HG03432 (cell line): ENCODE data around the gene KIAA1217.

Experiments used
- ATAC-seq: cut with Tn5 transposase; IDR thresholded peaks from one replicate; pipeline ENCODE4 v1.9.1; 2021; ENCODE audit warnings: mild to moderate bottlenecking, moderate library complexity; ENCODE audit not compliant: unreplicated experiment

Gene KIAA1217

DNA sequence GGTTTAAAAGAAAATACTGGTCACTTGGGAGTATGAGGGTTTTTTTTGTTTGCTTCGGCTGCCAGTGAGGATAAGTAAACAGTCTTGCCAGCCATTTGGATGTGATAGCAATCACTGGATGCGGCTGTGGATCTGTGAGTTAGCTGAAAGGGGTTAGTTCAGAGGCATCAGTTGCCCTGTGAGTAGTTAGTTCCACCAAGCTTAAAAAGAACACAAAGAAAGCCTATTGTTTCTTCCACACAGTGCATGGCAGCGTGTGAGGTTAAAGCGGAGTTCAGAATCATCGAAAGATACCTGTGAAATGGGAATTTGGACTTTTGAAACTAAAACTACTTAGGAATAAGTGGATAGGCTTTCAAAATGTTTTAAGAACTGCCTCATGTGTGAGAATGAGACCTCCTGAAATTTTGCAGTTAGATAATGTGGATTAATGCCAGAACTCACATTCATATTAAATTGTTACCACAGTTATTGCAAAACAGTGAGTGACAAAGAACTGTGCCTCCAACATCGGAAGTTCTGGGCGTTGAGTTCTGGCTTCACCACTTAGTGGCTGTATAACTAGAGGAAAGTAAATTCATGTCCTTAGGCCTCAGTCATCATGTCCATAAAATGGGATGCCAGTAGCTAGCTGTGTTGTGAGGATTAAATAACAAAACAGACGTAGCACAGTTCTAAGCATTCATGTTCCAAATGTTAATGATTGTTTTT lies 31.3 kb downstream of the KIAA1217 start:
- ATAC-seq, result no peak

DNA sequence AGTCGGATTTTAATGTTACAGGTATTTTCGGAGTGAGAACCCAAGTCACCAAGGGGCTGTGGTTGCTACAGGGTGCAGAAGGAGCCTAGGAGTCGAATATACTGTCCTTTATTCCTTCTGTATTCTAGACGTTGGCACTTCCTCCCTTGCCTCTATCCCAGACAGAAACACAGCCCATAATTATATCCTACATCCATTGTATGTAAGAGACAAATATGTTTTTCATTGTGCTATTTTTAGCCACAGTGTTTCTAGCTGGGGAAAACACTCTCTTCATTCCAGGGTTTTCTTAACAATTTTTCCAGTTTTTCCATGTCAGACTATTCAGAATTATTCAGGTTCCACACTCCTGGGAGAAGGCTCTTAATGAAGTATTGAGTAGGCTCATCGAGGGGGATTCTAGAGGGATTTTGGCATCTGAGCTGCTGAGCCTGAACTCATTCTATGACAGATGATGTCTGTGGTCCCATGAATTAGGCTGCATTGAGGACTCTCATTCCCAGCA lies 32.6 kb downstream of the KIAA1217 start:
- ATAC-seq, result no peak

DNA sequence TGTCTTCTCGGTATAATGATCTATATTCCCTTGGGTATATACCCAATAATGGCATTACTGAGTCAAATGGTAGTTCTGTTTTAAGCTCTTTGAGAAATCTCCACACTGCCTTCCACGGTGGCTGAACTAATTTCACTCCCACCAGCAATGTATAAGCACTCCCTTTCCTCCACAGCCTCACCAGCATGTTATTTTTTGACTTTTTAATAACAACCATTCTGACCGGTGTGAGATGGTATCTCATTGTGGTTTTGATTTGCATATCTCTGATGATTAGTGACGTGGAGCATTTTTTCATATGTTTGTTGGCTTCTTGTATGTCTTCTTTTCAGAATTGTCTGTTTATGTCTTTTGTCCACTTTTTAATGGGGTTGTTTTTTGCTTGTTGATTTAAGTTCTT lies 33.6 kb downstream of the KIAA1217 start:
- ATAC-seq, result no peak

DNA sequence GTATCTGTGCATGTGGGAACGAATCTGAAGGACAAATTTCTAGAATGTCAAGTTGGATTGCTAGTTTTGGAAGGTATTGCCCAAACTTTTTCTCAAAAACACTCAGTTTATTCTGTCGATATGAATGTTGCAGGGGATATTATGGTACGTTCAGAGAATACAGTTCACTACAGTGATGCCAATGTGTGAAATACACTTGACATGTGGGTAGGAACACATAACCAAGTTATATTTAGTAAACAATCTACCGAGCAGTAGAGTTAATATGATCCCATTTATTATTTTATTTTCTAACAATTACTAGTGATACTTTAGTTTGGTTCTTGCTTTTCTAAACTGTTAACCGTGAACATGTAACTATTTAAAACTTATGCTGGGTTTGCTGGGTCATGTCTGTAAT lies 37.4 kb downstream of the KIAA1217 start:
- ATAC-seq, result no peak

DNA sequence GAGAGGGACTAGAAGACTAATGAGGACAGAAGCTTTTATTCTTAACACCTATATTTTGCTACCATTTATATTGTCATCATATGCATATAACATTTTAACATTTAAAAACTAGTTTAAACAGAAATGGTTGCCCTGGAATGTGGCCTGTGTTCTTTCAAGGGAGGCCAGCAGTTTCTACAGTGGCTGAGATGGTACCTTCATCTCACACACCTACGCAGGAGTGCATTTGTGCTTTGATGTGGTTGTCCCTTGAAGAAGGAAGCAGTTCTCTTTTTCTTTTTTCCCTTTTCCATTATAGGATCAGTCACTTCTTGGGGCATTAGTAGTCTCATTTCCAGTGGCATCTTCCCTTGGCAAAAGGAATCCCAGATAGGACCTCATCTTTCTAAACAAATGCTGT lies 38.9 kb downstream of the KIAA1217 start:
- ATAC-seq, result no peak

GRCh38 chr10:24249829-24250415 lies 41.0 kb downstream of the KIAA1217 start:
- ATAC-seq, result no peak

DNA sequence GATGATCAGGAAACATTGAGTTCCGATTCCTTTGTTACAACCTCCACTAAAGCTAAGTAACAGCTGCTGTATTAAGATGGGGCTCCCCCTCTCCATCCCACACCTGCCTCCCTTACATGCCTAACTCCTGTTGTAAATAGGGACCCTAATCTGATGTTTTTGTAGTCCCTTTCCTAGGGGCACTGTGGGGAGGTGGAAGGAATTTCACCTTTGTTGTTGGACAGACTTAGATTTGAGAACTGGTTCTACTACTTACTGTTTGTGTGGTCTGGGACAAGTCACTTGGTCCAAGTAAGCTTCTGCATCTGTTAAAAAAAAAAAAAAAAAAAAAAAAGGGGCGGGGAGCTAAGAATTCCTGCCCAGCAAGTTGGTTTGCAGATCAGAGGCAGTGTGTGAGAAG lies 42.6 kb downstream of the KIAA1217 start:
- no peak for ATAC-seq

DNA sequence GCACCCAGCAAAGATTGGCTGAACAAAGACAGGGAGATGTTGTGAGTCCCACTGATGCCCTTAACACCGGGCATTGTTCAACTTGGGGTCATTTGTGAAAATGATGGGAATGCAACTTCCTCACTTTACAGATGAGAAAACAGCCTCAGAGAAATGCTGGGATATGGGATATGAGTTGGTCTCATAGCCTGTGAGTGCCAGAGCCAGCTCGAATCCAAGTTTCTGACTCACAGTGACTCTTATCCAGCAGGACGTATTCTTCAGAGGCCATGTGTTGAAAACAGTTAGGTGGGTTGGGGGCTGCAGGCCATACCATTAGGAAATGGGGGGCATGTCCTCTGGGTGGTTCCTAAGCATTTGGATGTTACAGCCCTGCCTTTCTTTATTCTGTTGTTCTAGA lies 45.2 kb downstream of the KIAA1217 start:
- no peak for ATAC-seq

GRCh38 chr10:24255115-24255880 lies 46.4 kb downstream of the KIAA1217 start:
- ATAC-seq, result no peak

DNA sequence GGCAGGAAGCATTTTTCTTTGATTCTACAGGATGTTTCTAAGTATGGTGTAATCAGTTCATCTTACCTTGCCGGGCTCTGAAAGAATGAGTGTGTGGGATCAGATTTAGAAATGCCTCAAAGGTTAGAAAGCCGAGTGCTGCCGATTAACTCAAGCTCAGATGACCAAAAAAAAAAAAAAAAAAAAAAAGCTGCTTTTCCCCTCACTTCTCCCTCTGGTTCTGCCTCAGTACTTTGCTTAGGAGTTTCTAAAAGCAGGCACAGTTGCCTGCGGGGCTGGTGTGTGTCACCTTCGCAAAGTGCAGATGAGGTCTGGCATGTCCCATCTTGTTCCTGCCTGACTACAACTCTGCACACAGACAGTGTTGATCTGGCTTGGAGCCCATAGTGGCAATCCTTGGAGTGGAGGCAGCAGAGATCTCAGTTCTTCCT lies 47.0 kb downstream of the KIAA1217 start:
- ATAC-seq, result no peak

GRCh38 chr10:24256619-24257107 lies 47.7 kb downstream of the KIAA1217 start:
- ATAC-seq, result no peak

GRCh38 chr10:24257588-24257987 lies 48.6 kb downstream of the KIAA1217 start:
- ATAC-seq, result no peak

GRCh38 chr10:24259365-24260130 lies 50.6 kb downstream of the KIAA1217 start:
- no peak for ATAC-seq

DNA sequence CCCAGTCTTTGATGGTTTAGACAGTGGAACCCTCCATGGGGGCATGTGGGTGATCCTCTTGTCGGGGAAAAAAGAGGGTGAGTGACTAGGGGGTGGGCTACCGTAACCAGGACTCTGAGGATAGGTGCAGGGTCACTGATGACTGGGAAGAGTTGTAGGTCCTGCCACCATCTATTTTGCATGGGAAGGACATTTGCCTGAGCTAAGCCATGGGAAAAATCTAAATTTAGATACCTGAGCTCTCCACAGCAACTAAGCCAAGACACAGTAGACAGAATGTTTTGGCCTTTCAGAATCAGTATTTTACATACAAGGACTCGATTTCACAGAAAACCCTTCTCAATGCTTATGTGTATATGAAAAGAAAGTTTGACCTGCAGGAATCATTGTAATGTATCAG lies 52.7 kb downstream of the KIAA1217 start:
- ATAC-seq, result no peak

DNA sequence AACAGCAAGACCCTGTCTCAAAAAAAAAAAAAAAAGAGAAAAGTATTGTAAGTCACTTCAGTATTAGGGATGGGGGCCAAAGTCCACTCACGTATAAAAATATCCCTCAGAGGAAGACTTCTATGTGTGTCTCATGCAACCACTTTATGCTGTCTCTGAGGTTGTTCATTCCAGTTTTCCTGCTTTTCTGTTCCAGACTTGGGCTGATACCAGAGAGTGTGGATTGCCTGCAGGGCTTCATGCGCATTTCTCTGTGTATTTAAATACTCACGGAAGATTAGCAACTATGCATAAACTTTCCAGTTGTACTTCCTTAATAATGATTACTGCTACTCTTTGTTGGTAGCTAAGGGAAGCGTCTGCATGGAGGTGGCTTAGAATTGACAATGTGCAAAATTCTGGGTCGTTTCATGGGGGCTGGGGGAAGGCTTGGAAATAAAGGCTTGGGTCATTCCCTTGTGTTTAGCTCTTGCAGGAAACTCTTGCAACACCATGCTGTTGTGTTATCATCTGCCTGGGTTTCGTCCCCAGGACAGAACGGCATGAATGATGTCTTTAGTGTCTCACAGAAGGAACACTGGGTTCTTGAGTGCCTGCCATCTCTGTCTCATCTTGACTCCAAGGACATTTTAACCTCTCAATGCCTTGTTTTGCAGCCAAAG lies 54.1 kb downstream of the KIAA1217 start:
- ATAC-seq, result no peak

GRCh38 chr10:24269476-24269875 lies 60.5 kb downstream of the KIAA1217 start:
- no peak for ATAC-seq

- no peak for ATAC-seq
Measured at GRCh38 chr10:24272374-24272773, 63.4 kb downstream of the KIAA1217 start.

- no peak for ATAC-seq
Measured at GRCh38 chr10:24277277-24277676, 68.3 kb downstream of the KIAA1217 start.

DNA sequence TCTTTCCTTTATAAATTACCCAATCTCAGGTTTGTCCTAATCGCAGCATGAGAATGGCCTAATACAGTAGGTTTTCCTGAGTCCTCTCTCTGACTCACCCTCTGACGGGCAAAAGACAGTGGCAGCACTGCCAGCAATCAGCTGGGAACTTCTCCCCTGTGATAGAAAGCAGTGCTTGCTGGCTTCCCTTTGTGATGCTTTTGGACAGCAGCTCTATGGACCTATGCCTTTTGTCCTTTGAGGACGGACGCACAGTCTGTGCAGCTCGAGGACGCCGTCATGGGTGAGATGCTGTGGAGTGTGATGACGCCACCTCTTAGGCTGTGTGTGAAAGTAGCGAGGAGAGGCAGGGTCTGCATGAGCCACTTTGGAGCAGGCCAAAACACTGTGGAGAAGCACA lies 68.8 kb downstream of the KIAA1217 start:
- no peak for ATAC-seq

DNA sequence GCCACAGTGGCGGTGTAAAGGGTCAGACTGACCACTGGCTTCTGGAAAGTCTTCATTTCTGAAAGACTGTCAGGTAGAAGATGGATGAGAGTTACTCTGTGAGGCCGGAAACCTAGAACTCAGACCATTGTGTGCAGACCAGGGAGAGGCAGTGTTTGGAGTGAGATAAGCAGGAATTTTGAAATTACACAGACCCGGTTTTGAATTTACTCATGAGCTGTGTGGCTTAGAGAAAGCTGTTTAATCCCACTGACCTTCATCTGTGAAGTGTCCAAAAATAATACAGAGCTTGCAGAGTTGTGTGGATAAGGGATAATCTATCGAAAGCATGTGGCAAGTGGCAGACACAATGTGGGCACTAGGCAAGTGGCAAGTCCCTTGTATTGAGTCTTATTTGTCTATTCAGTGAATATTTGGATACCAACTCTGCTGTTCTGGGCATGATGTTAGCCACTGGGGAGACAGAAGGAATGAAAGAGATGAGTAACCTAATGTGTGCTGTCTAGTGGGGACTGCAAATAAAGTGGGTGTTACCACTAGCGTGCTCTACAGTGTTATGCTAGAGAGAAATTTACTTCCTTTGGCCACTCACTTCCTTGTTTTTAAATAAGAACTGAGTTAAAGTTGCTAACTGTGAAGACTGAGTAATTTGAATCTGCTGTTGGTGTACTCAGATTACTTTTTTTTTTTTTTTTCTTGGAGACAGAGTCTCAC lies 69.4 kb downstream of the KIAA1217 start:
- no peak for ATAC-seq
